ENCODE measurements around the gene WDR70.
"Not testable (repeated sequence)": the region's sequence is repeated elsewhere in the genome, so short reads cannot be mapped to it uniquely, and the experiment has no call there.

Gene WDR70

DNA sequence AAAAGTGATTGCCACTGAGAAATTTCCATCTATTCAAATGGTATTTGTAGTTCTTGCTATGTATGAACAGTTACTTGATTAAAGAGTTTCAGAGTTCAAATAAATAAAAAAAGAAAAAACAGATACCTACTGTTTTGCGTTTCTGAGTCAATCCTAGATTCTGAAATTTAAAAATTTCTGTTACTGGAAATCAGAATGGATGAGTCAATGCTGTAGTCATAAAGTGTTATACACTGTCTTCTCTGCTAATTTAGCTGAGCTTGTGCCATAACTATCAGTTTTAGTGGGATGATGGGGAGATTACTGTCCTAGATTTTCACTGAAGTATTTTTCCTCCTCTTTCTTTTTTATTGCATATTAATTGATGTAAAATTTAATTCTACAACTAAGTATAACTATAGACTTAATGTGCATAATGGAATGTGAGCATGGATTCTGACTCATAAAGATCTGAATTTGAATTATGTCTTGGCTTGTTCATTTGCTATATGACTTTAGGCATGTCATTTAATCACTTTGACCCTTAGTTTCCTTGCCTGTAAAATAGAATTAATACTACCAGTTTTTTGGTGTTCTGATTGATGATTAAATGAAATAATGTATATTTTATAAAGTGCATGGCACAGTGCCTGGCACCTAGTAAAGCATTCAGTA, 75.4 kb downstream of the WDR70 start:
- not testable (repeated sequence) for DNase-seq

DNA sequence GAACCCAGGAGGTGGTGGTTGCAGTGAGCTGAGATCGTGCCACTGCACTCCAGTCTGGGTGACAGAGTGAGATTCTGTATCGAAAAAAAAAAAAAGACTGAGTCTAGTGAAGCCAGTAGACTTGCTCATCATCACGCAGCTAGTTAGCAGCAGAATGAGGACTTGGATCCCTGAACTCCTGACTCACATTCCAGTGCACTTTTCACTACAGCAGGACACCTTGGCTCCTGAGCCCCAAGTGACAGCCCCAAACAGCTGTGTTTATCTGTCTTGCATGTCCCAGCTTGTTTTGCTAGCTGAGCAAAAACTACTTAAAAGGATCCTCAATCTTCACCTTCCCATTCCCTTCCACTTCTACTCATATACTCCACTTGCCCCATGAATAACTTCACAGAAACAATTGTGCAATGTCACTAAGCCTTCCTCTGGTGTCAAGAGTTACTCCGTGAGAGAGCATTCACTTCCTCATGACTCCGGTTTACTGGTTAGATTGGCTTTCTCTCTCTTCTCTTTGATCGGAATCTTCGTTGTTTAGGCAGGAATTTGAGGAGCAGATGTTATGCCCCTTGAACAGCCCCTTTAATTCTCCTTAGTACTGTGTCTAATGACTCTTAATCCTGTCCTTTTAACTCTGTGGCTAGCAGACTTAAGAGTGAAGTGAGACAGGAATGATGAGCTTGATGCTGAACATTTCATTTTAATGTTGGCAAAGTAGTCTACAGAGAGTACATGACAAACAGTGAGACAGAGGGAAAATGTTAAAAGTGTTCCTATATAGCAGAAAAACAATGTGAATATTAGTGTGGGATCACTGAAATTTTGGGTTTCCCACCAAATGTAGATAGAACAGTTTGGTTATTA, 84.3 kb downstream of the WDR70 start:
- not testable (repeated sequence) for DNase-seq

DNA sequence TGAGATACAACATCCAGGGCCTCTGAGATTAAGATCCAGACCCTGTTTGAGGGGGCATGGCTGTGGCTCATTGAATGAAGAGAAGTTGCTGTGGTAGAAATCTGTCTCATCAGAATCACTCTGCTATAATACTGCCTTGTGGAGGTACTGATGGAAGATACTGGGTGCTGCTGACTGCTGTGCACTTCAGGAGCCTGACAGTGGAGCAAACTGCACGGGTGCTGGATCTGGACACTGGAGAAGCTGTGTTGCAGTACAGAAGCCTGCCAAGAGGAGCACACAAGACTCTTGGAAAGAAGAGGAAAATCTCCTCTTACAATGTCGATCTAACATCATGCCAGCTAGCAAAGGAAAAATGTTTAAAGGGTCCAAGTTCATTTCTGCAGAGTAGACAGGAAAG, 85.5 kb downstream of the WDR70 start:
- DNase-seq, result not testable (repeated sequence)

DNA sequence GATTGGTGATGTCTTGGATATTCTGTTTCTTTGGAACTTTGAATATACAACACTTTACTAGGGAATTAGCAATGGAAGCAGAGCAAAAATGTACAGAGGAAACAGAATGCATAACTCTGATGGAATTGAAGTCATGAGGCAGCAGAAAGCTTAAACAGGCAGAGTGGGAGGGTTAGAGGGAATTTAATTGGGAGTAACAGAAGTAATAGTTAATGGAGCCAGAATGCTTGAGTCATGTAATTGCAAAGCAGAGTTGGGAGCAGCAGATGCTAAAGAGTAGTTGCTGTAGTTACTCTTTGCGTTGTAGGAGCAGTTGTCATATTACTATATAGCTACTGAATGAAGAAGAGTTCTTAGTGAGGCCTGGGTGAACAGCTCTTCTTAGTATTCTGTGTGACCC, 90.3 kb downstream of the WDR70 start:
- not testable (repeated sequence) for DNase-seq

DNA sequence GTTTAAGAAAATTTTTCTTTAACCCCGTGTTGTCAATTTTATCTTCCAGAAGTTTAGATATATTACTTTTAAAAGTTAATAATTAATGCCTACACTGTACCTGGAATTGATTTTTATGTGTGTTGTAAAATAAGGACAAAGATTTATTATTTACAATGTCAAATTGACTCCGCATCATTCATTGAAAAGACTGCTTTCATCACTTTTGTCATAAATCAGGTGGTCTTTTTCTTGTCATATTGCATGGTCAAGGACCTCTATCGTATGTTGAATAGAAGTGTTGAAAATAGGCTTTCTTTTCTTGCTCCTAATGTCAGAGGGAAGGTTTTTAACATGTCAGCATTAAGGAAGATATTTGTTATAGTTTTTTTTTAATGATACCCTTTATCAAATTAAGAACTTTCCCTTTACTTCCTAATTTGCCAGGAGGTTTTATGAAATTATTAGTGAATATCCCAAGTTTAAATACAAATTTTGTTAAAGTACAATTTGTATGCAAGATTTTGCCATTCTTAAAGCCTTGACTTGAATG, 92.6 kb downstream of the WDR70 start:
- DNase-seq, result no peak

DNA sequence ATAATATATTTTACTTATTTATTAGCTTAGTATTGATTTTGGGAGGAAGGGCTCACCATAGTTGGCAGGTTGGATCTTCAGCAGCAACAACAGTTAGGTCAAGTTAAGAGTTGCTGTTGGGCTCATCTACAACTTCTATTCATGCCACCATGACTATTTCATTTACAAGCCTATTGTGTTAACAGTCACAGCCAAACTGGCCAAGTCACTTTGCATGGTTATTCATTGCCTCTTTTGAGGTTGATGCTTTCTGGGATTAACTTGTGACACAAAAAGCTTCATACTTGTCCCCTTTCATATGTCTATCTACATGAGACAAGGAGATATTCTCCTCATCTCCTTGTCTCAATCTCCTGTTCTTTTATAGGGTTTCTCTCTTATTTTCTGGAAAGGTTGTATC, 98.3 kb downstream of the WDR70 start:
- no peak for DNase-seq

DNA sequence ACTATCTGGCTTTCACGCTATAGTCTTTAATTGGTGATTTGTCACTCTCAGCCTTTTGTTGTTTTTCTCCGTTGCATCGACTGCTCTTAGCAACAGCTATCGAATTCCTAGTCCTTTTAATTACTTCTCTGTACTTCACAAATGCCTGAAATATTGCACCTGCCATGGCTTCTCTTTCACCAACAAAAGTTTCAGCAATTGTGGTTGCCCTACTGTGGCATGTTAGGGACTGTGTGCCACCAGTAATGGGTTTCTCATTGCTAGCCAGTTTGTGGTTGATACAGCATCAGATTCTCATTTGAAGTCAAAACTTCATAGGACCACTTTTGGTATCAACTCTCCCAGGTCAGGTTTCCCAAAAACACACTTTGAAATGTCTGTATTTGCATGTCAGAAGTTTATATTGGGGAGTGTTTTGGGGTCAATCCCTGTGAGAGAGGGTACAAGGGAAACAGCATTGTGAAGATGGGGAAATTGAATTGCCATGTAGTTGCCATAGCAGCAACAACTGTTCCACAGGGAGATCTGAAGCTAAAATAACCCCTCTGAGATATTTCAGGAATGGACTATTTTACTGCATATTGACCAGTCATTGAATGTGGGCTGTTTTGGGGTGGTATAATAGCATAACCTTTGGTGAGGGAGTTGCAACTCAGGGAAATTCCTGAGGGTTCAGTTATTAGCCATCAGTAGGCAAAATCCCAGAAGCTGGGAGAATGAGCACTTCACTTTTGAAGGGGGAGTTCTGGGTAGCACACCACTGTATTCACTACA, 99.2 kb downstream of the WDR70 start:
- DNase-seq, result no peak

DNA sequence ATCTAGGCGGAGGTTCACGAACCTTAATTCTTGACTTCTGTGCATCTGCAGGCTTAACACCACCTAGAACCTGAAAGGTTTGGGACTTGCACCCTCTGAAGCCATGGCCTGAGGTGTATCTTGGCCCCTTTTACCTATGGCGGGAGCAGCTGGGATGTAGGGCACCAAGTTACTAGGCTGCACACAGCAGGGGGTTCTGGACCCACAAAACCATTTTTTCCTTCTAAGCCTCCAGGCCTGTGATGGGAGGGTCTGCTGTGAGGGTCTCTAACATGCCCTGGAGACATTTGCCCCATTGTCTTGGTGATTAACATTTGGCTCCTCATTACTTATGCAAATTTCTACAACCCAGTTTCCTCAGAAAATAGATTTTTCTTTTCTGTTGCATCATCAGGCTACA, 102.3 kb downstream of the WDR70 start:
- DNase-seq, result not testable (repeated sequence)

DNA sequence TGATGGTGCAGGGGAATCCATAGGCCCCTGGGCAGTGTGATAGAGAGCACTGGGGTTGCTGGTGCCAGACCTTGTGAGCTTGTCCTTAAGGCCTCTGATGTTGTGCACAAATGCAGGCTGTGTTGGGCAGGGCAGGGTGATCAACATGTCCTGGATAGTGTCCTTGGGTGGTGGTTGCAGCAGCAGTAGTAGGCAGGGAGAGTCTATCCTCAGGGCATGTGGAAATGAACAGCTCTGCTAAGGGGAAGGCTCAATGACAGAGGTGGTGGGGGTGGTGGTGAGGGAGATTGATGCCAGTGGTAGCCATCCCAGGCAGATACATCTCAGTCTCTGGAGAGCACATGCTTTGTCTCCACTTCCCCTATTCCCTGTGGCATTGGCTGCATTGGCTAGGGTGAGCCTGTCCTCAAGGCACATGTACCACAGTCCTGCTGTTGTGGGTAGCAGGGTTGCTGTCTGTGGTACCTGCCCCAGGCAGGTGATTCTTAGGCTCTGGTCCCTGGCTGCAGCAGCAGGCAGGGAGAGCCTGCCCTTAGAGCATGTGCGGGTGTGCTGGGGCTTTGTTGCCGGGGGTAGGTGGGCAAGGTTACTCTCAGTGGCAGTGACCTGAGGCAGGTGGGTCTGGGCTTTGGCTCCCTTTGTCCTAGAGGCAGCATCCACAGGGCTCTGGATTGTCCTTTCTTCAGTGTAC, 111.1 kb downstream of the WDR70 start:
- DNase-seq, result no peak

DNA sequence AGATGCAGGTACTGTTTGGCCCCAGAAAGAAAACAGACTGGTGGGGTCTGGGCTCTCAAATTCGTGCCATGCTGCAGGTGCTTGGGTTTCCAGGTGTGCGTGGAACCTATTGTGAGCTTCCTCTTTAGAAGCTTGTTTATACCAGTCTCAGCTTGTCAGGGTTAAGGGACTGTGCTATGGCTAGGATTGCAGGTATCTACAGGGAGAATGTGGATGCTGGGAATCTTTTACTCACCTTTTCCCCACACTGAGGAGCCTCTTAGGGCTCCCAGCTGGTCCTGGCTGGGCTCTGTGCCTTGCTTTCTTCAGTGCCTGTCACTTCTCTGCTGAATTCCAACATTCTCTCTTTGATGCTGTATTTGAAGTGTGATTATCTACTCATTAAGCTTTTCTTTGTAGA, 111.8 kb downstream of the WDR70 start:
- DNase-seq, result no peak

DNA sequence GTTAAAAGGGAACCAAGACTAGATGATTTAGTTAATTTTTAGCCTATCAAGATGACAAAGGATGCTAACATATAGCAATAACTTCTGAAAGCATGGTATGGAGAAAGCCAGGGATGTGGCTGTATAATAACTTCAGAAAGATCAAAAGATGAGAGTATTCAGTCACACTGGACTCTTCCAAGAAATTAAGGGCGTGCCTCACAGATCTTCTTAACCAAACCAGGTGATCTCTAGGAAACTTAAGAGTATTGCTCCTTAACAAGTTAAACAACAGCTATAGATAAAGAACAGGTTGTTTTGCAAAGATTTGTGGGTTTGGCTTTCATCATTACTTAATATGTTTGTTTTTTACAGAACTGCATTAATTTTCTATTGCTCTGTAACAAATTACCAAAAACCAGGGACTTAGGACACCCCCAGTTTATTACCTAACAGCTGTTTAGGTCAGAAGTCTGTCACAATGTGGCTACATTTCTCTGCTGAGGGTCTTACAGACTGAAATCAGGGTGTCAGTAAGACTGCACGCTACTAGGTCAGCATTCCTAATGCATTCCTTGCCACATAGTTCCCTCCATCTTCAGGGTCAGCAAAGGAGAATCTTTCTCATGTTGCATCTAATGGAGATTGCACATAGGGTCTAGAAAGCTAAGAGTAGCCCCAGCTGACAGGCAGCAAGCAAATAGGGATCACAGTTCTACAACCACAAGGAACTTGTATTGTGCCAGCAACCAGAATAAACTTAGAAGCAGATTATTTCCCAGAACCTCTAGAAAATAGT, 113.8 kb downstream of the WDR70 start:
- DNase-seq, result no peak

DNA sequence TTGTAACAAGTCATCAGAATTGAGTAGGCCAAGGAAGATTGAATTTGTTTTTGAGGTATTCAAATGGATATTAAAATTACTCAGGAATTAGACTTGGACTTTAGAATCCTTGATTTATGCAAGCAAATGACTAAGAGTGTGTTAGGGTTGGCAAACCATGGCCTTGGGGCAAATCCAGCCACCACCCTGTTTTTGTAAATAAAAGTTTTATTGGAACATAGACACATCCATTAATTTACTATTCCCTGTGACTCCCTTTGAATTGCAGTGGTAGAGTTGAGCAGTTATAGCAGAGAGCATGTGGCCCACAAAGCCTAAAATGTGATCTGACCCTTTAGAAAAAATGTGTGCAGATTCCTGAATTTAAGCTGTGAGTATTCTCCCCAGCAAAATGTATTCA, 115.6 kb downstream of the WDR70 start:
- no peak for DNase-seq

DNA sequence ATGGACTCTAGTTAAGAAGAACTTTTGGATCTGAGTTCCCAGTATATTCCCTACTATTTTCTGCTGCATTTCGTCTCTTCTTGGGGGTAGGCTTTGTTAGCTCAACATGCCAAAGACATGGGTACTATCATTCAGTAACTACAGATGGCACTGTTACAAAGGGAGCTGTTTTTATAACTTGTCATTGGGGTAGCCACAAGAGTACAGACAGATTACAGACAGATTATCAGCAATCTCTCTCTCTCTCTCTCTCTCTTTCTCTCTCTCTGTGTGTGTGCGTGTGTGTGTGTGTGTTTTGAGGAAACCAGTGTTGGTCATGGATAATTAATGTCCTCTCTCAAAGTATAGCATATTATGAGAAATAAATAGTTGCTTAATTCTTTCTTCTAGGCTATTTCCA, 116.1 kb downstream of the WDR70 start:
- DNase-seq, result peak in 1 of 2 donors; percentile 23

DNA sequence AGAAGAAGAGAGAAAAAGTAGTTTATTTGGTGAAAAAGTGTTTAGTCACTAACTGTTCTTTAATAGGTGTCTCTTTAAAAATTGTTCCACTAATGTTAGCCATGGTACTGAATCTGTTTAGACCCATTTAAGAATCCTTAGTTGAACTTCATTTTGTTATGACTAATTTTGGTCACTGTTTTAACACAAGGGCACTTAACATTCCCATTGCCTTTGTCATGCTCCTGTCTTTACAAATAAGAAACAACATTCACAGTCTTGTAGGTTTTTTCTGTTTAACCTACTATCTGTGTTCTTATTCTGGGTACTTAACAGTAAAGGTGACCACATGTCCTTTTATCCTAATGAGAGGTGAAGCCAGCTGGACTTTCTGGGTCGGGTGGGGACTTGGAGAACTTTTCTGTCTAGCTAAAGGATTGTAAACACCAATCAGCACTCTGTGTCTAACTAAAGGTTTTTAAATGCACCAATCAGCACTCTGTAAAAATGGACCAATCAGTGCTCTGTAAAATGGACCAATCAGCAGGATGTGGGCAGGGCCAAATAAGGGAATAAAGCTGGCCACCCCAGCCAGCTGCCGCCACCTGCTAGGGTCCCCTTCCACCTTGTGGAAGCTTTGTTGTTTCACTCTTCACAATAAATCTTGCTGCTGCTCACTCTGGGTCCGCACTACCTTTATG, 116.7 kb downstream of the WDR70 start:
- DNase-seq, result no peak

DNA sequence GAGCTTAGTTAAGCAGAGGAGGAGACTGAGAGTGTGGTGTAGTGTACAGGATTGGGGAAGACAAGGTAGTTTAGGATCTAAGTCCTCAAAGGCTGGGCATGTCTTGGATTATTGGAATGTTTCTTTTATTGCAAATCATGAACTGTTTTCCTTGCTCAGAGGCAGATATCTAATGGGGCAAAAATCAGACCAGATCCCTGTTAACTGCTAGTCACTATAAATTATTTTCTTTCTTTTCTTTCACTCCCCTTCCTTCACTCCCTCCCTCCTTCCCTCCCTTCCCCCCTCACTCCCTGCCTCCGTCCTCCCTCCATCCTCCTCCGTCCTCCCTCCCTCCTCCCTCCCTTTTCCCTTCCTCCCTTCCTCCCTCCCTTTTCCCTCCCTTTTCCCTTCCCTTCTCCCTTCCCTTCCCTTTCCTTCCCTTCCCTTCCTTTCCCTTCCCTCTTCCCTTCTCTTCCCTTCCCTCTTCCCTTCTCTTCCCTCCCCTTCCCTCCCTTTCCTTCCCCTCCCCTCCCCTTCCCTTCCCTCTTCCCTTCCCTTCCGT, 117.9 kb downstream of the WDR70 start:
- no peak for DNase-seq

DNA sequence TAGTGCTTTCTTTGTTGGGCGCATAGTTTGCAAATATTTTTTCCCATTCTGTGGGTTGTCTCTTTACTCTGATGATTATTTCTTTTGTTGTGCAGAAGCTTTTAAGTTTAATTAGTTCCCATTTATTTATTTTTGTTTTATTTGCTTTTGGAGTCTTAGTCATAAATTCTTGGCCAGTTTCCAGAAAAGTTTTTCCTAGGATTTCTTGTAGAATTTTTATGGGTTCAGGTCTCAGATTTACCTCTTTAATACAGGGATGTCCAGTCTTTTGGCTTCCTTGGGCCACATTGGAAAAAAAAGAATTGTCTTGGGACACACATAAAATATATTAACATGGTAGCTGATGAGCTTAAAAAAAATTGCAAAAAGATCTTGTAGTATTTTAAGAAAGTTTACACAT, 122.0 kb downstream of the WDR70 start:
- DNase-seq, result no peak

DNA sequence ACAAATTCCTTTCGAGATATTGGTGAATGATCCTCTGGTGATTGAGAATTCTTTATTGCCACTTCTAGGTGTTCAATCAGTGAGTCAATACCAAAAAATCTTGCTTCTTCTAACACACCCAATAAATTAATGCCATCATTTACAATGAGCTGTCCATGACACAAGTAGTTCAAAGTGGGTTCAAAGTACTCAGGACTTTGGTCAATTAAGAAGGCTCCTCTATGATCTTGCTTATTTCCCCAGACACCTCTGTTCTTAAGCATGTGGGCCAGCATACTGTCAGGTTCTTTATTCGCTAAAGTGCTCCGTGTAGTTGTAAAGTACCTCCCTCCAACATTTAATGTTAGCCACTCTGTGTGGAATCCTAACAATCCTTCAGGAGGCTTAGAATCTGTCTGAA, 127.1 kb downstream of the WDR70 start:
- no peak for DNase-seq

DNA sequence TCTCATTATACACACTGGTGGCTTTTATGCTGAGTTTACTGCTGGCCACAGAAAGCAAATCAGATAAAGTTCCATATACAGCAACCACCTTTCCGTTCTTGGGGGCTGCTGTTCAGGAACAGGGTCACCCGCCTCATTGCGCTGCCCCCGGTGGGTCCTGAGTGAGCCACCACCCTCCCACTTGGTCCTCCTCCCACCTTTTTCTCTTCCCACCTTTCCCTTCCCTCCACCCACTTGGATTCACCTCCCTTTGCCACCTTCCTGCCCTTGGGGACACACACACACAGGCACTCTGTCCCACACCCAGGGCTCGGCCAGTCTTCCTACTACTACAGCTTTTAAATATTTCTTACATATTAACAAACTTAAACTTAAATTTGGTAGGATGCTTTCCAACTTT, 127.6 kb downstream of the WDR70 start:
- no peak for DNase-seq

DNA sequence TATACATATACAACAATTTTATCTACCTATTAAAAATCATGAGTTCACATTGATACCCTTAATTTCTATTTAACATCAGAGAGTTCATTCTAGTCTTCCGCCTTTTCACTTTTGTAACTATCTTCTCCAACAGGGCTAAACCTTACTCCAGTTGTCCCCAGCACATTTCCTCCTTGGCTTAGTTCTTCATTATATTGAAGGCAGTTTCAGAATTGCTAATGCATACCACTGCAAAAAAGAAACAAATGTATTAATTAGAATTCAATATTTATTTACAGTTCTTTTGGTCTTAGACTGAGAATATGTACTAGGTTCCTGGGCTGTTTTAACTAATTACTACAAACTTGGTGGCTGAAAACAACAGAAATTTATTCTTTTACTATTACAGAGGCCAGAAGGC, 132.5 kb downstream of the WDR70 start:
- no peak for DNase-seq

DNA sequence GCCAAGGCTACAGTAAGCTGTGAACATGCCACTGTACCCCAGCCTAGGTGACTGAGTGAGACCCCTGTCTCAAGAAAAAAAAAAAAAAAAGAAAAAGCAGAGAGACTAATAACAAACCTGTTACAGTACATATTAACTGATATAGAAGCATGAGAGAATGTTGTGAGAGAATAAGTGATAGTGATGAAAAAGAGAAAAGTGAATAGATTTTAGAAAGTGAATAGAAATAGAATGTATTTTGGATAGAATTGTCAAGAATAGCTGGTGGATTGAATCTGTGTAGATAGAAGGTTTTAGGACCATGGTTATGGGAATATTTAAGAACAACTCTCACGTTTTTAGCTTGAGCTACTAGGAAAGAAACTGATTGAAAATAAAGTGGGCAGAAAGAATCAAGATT, 135.8 kb downstream of the WDR70 start:
- no peak for DNase-seq

DNA sequence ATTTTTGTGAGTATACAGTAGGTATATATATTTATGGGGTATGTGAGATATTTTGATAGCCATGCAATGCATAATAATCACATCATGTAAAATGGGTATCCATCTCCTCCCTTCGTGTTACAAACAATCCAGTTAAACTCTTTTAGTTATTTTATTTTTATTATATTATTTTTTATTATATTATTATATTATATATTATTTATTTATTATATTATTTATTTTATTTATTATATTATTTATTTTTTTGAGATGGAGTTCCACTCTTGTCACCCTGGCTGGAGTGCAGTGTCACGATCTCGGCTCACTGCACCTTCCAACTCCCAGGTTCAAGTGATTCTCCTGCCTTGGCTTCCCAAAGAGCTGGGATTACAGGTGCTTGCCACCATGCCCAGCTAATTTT, 138.6 kb downstream of the WDR70 start:
- no peak for DNase-seq

Measured in bone marrow (tissue), 2 donors.